CD14-positive monocyte (primary cell): ENCODE measurements around the gene WDPCP. TPM values are rescaled to one million over a fixed set of nuclear protein-coding genes. Genes with fewer than 3 reads are reported as not detected.

ENCODE experiments used
- DNase-seq, 3 donors: peaks; one replicate each; pipeline ENCODE4 v3.0.0-alpha.2; 2011 to 2022
- H2AFZ ChIP-seq: 2 replicates; pipeline ENCODE4 v1.6.0; 2012; ENCODE audit warnings: mild to moderate bottlenecking, low read depth, low read length, inconsistent platforms; ENCODE audit not compliant: insufficient read depth, poor library complexity, severe bottlenecking
- H3K27ac ChIP-seq, 2 donors: 1 replicate in 1 of 2; 2 replicates in 1 of 2; pipeline ENCODE4 v1.5.1; 2012 to 2013; ENCODE audit warnings: low read length in 2 of 2, control low read depth in 1 of 2, inconsistent platforms in 1 of 2, low read depth in 1 of 2, mild to moderate bottlenecking in 1 of 2
- H3K27me3 ChIP-seq, 2 donors: one replicate each; pipeline versions ENCODE4 v1.6.0 to v1.6.1; 2011 to 2013; ENCODE audit warnings: low read length in 2 of 2; ENCODE audit not compliant: control insufficient read depth in 2 of 2, insufficient read depth in 2 of 2
- H3K36me3 ChIP-seq, 2 donors: replicated peaks in 1 of 2; 1 replicate in 1 of 2; 2 replicates in 1 of 2; pipeline versions ENCODE4 v1.5.1 to v1.6.1; 2012 to 2013; ENCODE audit warnings: low read length in 2 of 2, control low read depth in 1 of 2, inconsistent platforms in 1 of 2, mild to moderate bottlenecking in 1 of 2; ENCODE audit not compliant: insufficient read depth in 2 of 2, control insufficient read depth in 1 of 2
- H3K4me1 ChIP-seq, 2 donors: 1 replicate in 1 of 2; 2 replicates in 1 of 2; pipeline versions ENCODE4 v1.5.1 to v1.6.1; 2012 to 2013; ENCODE audit warnings: low read length in 2 of 2, control low read depth in 1 of 2, inconsistent platforms in 1 of 2, mild to moderate bottlenecking in 1 of 2, moderate library complexity in 1 of 2; ENCODE audit not compliant: insufficient read depth in 2 of 2, control insufficient read depth in 1 of 2
- H3K4me2 ChIP-seq: replicated peaks from 2 replicates; pipeline ENCODE3; 2012; ENCODE audit warnings: low read length, moderate library complexity, mild to moderate bottlenecking; ENCODE audit not compliant: poor library complexity, severe bottlenecking; ENCODE audit errors: extremely low read depth
- H3K4me3 ChIP-seq, 3 experiments: fragments of 200-600 bp in 1 of 3; sonication (generic) in 1 of 3; replicated peaks in 1 of 3; 1 replicate in 2 of 3; 2 replicates in 1 of 3; pipeline ENCODE4 v1.5.1; 2011 to 2013; ENCODE audit warnings: low read length in 3 of 3, mild to moderate bottlenecking in 3 of 3, control low read depth in 2 of 3, low read depth in 2 of 3, inconsistent platforms in 1 of 3, moderate library complexity in 1 of 3
- H3K79me2 ChIP-seq: 2 replicates; pipeline ENCODE4 v1.6.0; 2012; ENCODE audit warnings: mild to moderate bottlenecking, control low read depth, inconsistent platforms, low read length, moderate library complexity; ENCODE audit not compliant: insufficient read depth
- H3K9ac ChIP-seq: 2 replicates; pipeline ENCODE4 v1.6.0; 2017; ENCODE audit warnings: low read length, mild to moderate bottlenecking; ENCODE audit not compliant: insufficient read depth, poor library complexity, severe bottlenecking
- H3K9me3 ChIP-seq, 2 donors: replicated peaks in 1 of 2; 1 replicate in 1 of 2; 2 replicates in 1 of 2; pipeline versions ENCODE4 v1.5.1 to v1.6.1; 2012 to 2013; ENCODE audit warnings: low read length in 2 of 2, control low read depth in 1 of 2; ENCODE audit not compliant: control insufficient read depth in 1 of 2, insufficient read depth in 1 of 2
- H4K20me1 ChIP-seq: 2 replicates; pipeline ENCODE4 v1.6.0; 2012; ENCODE audit warnings: mild to moderate bottlenecking, low read length, control low read depth, moderate library complexity; ENCODE audit not compliant: insufficient read depth
- H3K27ac Mint-ChIP-seq, 7 donors: one replicate each; pipeline ENCODE4 v1.8.0; 2020; ENCODE audit warnings: mild to moderate bottlenecking in 7 of 7, mixed read lengths in 7 of 7, moderate library complexity in 6 of 7, inconsistent platforms in 2 of 7
- H3K27me3 Mint-ChIP-seq, 3 donors: one replicate each; pipeline ENCODE4 v1.8.0; 2021 to 2022; ENCODE audit warnings: low read depth in 3 of 3, mild to moderate bottlenecking in 3 of 3, mixed read lengths in 3 of 3, moderate library complexity in 3 of 3, inconsistent platforms in 1 of 3
- H3K36me3 Mint-ChIP-seq, 2 donors: one replicate each; pipeline ENCODE4 v1.8.0; 2020; ENCODE audit warnings: mixed read lengths in 2 of 2, inconsistent platforms in 1 of 2, mild to moderate bottlenecking in 1 of 2
- H3K4me1 Mint-ChIP-seq: one replicate; pipeline ENCODE4 v1.8.0; 2020; ENCODE audit warnings: mild to moderate bottlenecking, mixed read lengths
- H3K4me3 Mint-ChIP-seq, 2 donors: one replicate each; pipeline ENCODE4 v1.8.0; 2020; ENCODE audit warnings: mild to moderate bottlenecking in 2 of 2, mixed read lengths in 2 of 2, moderate library complexity in 1 of 2
- H3K9me3 Mint-ChIP-seq, 7 donors: one replicate each; pipeline ENCODE4 v1.8.0; 2020 to 2022; ENCODE audit warnings: mixed read lengths in 7 of 7, mild to moderate bottlenecking in 6 of 7, moderate library complexity in 6 of 7, inconsistent platforms in 2 of 7
- CTCF ChIP-seq: fragments of 200-600 bp; IDR thresholded peaks from one replicate; pipeline ENCODE4 v1.8.0; 2022; ENCODE audit warnings: antibody characterized with exemption, mild to moderate bottlenecking
- WGBS: methylation state at CpG from one replicate; pipeline ENCODE4 v1.1.5; 2013; ENCODE audit warnings: missing lambda C conversion rate; ENCODE audit not compliant: insufficient coverage; 5-methylcytosine and 5-hydroxymethylcytosine counted together
- intact Hi-C, 2 donors: fragments of 100-400 bp; cut with micrococcal nuclease; formaldehyde crosslinking; loops; one replicate each; pipeline versions ENCODE4 v1.15.0 to v1.15.1; 2023
- polyA plus RNA-seq, 3 donors: library from polyadenylated mRNA; depleted of rRNA in 1 of 3; unstranded in 2 of 3; stranded (reverse) in 1 of 3; fragments of 300-500 nt in 2 of 3; fragments of >200 nt in 1 of 3; fragmentation: Illumina TruSeq in 2 of 3; gene quantifications; 1 replicate in 2 of 3; 2 replicates in 1 of 3; pipeline ENCODE4 v1.2.3, GENCODE V29; 2012 to 2021

The WDPCP gene
- polyA plus RNA-seq, 3 donors, result 3.3 to 5.2 (median 3.7) TPM

- no peak for DNase-seq
- H3K27ac ChIP-seq, result no peak overlapping the region
- H3K9me3 ChIP-seq, result peaks cover 21 to 42% of the 10 kb centered on the region in 2 donors
- no peak overlapping the region for H3K9ac ChIP-seq
- peaks cover 6% of the 10 kb centered on the region for H3K79me2 ChIP-seq
- H3K27me3 Mint-ChIP-seq, result peaks cover 0 to 2% (median 1%) of the 10 kb centered on the region in 3 donors
- H3K27me3 ChIP-seq, result no peaks in the 10 kb centered on the region
- WGBS, result 89% methylated on average over 1 of the region's 1 CpG
- no peaks in the 10 kb centered on the region for H3K36me3 ChIP-seq
- no peaks in the 10 kb centered on the region for H4K20me1 ChIP-seq
- H3K4me2 ChIP-seq, result no peak overlapping the region
- no peaks in the 10 kb centered on the region for H3K36me3 Mint-ChIP-seq
- H3K4me3 Mint-ChIP-seq, result no peak overlapping the region
- H3K4me3 ChIP-seq, result no peak overlapping the region
- intact Hi-C loops, result no loop called here
- H3K9me3 Mint-ChIP-seq, result peaks cover 32 to 52% (median 46%) of the 10 kb centered on the region in 7 donors
- H3K4me1 Mint-ChIP-seq, result no peaks in the 10 kb centered on the region
- H3K27ac Mint-ChIP-seq, result no peak overlapping the region
- no peak for TF ChIP-seq CTCF
- H3K4me1 ChIP-seq, result no peaks in the 10 kb centered on the region
- H2AFZ ChIP-seq, result no peak overlapping the region
These were observed 65.3 kb downstream of the WDPCP start for GRCh38 chr2:63522950-63523349.

DNA sequence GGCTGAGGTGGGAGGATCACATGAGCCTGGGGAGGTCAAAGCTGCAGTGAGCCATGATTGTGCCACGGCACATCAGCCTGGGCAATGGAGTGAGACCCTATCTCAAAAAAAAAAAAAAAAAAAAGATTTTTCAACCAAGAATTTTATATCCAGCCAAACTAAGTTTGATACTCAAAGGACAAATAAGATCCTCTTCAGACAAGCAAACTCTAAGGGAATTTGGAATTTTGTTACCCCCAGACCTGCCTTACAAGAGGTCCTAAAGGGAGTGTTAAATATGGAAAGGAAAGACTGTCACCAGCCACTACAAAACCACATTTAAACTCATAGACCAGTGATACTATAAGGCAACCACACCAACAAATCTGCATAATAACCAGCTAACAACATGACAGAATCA, 67.5 kb downstream of the WDPCP start:
- H3K27ac Mint-ChIP-seq, result no peak overlapping the region
- Histone ChIP-seq H3K27ac (no peak overlapping the region), H3K4me1 (no peaks in the 10 kb centered on the region), H2AFZ (no peak overlapping the region), H3K9ac (no peak overlapping the region), H3K27me3 (no peaks in the 10 kb centered on the region), H3K4me2 (no peak overlapping the region), H4K20me1 (no peaks in the 10 kb centered on the region), H3K36me3 (no peaks in the 10 kb centered on the region), H3K4me3 (no peak overlapping the region), H3K9me3 (peaks cover 21 to 42% of the 10 kb centered on the region in 2 donors), H3K79me2 (peaks cover 6% of the 10 kb centered on the region)
- no peak for DNase-seq
- peaks cover 0 to 2% (median 1%) of the 10 kb centered on the region in 3 donors for H3K27me3 Mint-ChIP-seq
- no CpG with 5 or more reads among the region's 1 CpG for WGBS
- peaks cover 32 to 52% (median 48%) of the 10 kb centered on the region in 7 donors for H3K9me3 Mint-ChIP-seq
- H3K4me3 Mint-ChIP-seq, result no peak overlapping the region
- peaks cover 3% of the 10 kb centered on the region for H3K4me1 Mint-ChIP-seq
- intact Hi-C loops, result no loop called here
- no peak for TF ChIP-seq CTCF
- H3K36me3 Mint-ChIP-seq, result no peaks in the 10 kb centered on the region
